Epidermal melanocyte (primary cell): ENCODE results near the gene PIGU.

Experiments used
- DNase-seq: peaks from one replicate; pipeline ENCODE4 v3.0.0; 2011; ENCODE audit warnings: low spot score; ENCODE audit not compliant: insufficient read length

PIGU gene

GRCh38 chr20:34579979-34580940, 96.6 kb downstream of the PIGU start:
- DNase-seq, result no peak

- DNase-seq, result no peak
Measured at GRCh38 chr20:34579191-34579978, 97.5 kb downstream of the PIGU start.

GRCh38 chr20:34578521-34578920, 98.4 kb downstream of the PIGU start:
- DNase-seq, result no peak

- DNase-seq, result no peak
Measured at GRCh38 chr20:34578025-34578424, 98.9 kb downstream of the PIGU start.

- DNase-seq, result no peak
Measured at GRCh38 chr20:34577061-34577460, 99.8 kb downstream of the PIGU start.

GRCh38 chr20:34575756-34576155, 101.1 kb downstream of the PIGU start:
- DNase-seq, result no peak

- no peak for DNase-seq
Measured at GRCh38 chr20:34575271-34575670, 101.6 kb downstream of the PIGU start.

GRCh38 chr20:34574861-34575260, 102.0 kb downstream of the PIGU start:
- DNase-seq, result no peak

GRCh38 chr20:34574426-34574825, 102.5 kb downstream of the PIGU start:
- DNase-seq, result no peak

GRCh38 chr20:34573541-34574300, 103.2 kb downstream of the PIGU start:
- no peak for DNase-seq

- DNase-seq, result no peak
Measured at GRCh38 chr20:34571753-34572152, 105.1 kb downstream of the PIGU start.

- no peak for DNase-seq
Measured at GRCh38 chr20:34570859-34571306, 106.0 kb downstream of the PIGU start.

- DNase-seq, result no peak
Measured at GRCh38 chr20:34569598-34569997, 107.3 kb downstream of the PIGU start.

GRCh38 chr20:34567892-34568865, 108.7 kb downstream of the PIGU start:
- DNase-seq, result no peak

GRCh38 chr20:34566978-34567891, 109.7 kb downstream of the PIGU start:
- no peak for DNase-seq

GRCh38 chr20:34564833-34565232, 112.1 kb downstream of the PIGU start:
- no peak for DNase-seq

GRCh38 chr20:34562641-34563040, 114.3 kb downstream of the PIGU start:
- no peak for DNase-seq

GRCh38 chr20:34561661-34562060, 115.2 kb downstream of the PIGU start:
- no peak for DNase-seq

- DNase-seq, result no peak
Measured at GRCh38 chr20:34560614-34561013, 116.3 kb downstream of the PIGU start.
